HG03442 (cell line): ENCODE results near the gene ZCCHC7.

ENCODE experiments used
- ATAC-seq: cut with Tn5 transposase; IDR thresholded peaks from one replicate; pipeline ENCODE4 v1.9.1; 2021; ENCODE audit warnings: mild to moderate bottlenecking, moderate library complexity; ENCODE audit not compliant: unreplicated experiment

The ZCCHC7 gene

DNA sequence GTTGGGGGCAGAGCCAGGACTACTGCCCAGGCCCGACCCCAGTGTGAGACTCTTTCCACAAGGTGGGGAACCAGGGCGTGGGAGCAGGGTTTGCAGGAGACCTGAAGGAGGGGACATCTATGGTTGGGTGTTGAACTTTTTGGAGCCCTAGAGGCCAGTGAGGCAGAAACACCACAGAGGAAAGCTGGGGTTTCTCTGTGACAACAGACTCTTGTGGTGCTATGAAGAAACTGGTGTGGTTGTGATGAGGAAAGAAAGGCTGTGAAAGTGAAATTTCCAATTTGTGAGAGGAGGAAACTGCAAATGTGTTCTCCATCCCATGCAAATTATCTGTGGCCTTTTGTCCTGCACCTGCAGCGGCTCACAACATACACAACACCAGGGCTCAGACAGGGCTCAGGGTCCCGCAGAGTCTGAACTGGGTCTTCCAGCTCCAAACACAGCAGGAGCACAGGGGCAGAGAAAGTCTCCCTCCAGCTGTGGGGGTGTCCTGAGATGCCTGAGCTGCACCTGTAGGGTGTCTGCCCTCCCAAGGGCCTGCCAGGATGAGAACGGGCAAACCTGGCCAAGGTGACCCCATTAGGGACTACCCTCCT lies 250.7 kb downstream of the ZCCHC7 start:
- ATAC-seq = peak; percentile 67

DNA sequence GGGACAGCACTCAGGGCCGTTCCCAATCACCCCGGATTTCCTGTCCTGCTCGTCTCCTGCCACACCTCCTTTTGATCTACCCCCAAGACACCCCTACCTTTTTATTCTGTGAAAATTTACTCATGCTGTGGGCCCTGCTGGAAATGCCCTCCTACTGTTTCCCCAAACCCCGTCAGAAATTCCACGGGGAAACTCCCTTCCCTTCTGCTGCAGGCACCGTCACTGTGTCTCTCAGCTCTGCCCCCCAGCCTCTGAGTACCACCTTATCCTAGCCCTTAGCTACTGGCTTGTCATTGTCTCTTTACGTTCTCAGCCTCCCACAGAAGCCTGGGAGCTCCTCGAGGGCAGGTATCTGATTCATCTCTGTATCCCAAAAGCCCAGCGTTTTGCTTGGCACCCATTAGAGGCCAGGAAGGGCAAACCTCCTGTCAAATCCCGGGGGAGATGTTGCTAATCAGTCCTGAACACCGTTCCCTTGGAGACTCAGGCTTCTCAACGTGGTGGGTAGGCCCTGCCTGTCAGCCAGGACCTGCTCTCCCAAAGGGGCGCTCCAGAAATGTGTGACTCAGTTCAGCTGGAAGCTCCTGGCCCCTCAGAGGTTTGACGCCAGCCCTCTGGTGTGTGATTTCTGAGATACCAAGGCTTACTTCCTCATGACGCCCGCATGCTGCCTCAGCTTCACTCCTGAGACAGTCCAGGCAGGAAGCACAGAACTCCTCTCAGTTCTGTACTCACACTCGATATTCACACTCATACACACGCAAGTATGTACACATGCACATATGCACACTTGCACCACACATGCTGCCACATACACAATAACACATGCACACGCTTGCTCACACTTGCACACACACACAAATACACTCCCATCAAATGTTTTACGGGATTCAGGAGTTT lies 251.4 kb downstream of the ZCCHC7 start:
- peak; percentile 18 for ATAC-seq

DNA sequence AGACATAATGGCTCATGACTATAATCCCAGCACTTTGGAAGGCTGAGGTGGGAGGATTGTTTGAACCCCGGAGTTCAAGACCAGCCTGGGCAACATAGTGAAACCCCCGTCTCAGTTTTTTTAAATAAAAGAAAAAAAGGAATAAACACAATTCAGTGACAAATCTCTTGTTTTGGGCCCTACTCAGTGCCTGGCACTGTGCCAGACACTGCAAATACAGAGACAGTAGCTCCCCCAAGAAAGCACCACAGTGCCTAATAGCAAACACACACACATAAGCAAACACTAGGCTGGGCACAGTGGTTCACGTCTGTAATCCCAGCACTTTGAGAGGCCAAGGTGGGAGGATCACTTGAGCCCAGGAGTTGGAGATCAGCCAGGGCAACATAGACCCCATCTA lies 252.5 kb downstream of the ZCCHC7 start:
- ATAC-seq = no peak

DNA sequence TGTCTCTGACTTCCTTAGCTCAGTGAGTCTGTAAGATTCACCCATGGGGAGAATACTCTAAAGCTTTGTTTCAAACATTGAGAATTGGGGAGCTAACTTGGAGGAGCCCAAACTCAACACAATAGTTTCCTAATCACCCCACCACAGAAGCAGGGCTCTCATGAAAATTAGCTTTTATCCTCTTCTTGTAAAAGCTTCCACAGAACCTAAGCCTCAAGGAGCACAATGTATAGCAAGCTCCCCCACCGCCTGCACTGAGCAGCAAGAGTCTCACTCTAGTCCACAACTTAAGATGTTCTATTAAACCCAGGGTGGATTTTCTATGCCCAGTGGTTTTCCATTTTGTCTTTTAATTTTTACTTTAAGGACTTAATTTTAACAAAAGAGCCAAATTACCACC lies 253.2 kb downstream of the ZCCHC7 start:
- no peak for ATAC-seq

DNA sequence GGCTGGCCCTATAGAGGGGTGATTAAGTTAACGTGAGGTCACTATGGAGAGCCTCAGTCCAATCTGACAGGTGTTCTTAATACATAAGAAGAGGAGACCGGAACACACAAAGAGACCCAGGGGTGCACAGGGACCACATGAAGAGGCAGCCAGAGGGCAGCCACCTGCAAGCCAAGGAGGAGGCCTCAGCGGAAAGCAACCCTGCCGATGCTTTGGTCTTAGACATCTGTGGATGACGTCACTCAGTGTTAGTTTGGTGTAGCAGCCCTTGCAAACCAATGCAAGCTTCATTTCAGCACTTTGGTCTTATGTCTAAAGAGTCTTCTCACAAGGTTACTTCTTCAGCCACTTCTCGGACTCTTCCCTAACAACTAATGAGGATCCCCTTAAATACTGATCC lies 254.5 kb downstream of the ZCCHC7 start:
- ATAC-seq = peak; percentile 34

DNA sequence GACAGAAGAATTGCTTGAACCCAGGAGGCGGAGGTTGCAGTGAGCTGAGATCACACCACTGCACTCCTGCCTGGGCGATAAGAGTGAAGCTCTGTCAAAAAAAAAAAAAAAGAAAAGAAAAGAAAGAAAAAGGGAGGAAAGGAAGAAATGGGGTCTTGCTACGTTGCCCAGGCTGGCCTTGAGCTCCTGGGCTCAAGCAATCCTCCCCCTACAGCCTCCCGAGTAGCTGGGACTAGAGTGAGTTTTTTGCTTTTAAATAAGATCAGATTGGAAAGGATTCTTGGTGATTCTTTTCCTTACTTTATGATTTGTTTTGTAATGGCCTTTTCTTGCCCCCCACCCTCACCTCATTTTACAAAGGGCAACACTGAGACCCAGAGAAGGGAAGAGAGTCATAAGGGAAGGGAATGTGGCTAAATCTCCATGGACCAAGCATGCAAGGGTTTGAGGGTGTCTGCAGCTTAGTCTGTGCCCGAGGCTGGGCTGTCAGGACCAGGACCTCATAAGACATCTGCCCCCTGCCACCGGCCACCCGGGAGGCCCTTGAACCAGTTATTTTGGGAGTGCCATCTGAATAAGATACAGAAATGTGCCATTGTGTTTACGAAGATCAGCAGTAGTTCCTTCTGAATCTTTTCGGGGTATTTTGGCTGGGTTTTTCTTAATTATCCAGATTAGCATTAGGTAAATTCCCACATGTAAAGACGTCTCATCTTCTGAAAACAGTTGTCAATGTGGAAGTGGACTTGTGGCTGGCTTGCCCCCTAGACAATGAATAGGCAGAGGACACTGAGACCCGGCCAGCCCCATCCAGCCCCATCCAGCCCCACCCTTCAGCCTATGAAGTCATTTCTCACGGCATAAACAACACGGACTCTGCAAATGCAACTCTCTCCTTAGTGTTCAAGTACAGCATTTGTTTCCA lies 257.6 kb downstream of the ZCCHC7 start:
- no peak for ATAC-seq

DNA sequence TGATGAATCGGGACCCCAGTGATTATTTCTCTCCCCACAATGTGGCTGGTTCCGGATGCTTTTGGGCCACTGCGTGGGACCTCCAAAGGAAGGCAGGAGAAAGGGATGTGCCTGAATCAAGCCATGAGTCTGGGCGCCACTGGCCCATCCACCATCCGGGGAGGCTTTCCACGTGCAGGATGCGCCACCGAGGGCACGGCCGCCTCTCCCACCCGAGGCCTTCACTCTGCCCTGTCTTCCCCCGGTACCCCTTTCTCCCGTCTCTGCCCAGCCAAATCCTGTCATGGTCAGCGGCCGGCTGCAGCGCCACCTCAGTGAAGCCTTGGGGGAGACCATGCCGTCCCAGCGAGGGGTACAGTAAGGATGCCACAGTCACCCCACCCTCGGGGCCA lies 258.2 kb downstream of the ZCCHC7 start:
- ATAC-seq = no peak

DNA sequence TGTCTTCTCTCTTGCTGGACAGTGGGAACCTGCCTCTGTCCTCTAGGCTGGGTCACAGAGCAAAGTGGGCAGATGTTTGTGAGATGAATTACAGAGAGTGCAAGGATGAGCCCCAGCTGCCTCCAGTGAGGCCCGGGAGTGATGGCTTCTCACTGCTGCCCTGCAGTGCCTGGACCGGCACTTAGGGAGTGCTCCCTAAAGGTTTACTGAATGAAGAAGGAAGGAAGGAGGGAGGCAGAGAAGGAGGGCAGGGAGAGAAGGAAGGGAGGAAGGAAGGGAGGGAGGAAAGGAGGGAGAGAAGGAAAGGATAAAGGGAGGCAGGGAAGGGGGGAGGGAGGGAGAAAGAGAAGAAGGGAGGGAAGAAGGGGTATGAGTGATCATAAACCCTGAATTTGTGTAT lies 259.5 kb downstream of the ZCCHC7 start:
- no peak for ATAC-seq

DNA sequence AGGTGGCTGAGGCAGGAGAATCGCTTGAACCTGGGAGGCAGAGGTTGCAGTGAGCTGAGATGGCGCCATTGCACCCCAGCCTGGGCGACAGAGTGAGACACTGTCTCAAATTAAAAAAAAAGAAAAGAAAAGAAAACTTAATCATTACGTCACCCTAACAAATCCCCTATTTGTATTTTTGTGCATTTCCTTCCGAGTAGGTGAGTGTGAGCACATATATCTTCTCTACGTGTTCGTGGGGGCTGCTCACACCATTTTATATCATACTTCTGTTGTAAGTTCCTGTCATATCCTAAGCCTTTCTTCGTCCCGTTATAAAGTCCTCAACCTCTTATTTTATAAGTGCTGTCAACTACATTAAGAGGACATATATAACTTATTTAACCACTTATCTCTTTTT lies 260.2 kb downstream of the ZCCHC7 start:
- no peak for ATAC-seq

DNA sequence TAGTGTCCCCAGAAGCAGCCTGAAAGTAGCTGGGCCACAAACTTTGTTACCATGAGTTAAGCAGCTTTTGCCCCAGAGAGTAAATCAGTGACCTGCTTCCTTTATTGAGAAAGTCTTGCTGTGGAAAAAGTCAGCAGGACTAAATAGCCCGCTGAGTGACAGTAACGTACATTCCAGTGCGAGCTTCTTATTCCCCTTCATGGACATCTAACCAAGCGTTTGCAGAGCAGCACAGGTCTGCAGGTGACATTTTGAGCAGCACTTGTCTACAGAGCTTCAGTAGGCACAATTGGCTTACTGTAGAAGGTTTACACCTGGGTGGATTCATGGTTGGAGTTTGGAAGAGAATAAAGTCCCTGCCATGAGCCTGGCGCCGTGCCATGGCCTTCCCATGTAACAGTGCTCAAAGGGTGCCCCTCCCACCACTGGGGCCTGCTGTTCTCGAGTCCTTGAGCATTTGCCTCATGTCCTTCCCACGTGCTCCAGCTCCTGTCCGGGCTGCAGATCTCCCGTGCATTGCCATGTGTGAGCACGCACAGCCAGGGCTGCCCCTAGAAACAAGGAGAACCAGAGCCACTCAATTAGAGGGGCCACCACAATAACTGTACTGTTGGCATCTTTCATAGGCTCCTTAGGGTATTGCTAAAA lies 260.8 kb downstream of the ZCCHC7 start:
- no peak for ATAC-seq

DNA sequence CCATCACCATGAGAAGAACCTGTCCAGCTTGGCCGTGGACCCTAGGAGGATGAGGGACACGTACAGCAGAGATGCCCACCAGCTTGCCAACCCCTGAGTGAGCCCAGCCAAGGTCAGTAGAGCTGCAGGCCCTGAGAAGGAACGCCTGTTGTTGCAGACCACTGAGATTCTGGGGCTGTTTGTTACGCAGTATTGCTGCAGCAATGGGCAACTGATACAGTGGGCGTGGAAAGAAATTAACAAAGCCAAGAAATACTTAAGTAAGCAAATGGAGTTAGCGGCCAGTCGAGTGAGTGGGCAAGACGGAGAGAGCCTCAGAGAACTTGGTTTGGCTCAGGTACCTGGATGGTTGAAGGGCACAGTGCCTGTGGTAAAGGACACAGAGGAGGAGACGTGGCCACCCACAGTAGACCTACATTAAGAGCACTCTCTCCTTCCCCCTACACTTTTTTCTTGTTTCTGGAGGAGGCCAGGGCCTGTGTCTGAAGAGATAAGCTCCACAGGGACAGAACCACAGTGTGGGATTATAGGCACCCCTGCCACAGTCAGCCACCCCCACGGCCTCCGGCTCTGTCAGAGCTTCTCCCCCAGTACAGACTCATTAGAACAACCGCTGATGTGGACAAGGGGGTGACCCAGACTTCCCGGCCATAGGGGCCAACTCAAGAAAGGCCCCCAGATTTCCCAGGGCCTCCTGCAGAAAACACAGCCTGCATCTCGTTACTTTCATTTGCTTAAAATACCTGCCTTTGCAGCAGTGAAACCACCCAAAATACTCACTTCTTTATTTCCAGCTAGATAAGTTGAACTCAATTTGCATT lies 262.0 kb downstream of the ZCCHC7 start:
- ATAC-seq = no peak

DNA sequence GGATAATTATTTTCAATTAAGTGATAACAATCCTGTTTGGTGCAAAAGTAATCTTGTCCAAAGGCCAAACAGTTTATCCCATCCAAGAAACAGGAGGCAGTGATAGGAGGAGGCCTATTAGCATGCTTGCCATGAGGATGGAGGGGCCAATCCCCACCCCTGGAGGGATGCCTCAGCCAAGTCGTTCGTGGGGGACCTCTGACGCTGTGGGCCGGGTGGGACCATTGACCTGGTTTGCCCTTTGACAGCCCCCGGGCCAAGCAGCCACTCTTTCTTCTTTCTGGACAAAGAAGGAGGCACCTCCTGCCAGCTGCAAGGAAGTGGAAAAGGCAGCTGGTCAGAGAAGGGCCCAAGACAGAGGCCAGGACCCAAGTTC lies 262.6 kb downstream of the ZCCHC7 start:
- ATAC-seq = no peak

DNA sequence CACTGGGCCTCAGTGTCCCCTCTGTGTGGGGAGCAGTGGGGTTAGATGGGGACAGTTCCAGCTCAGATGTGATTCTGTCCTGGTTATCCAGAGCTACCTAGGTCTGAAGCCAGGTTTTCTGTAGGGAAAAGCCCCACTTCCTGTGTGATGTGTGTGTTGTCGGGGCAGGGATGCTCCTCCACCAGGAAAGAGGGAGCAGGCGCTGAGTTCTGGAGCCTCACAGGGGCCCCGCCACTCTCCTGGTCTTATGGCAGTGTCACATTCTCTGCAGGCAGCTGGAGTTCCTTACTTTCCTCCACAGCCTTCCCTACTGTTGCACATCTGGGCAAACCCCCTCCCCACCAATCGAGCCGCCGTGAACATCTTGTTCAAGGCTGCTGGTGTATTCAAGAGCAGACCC lies 263.0 kb downstream of the ZCCHC7 start:
- no peak for ATAC-seq

DNA sequence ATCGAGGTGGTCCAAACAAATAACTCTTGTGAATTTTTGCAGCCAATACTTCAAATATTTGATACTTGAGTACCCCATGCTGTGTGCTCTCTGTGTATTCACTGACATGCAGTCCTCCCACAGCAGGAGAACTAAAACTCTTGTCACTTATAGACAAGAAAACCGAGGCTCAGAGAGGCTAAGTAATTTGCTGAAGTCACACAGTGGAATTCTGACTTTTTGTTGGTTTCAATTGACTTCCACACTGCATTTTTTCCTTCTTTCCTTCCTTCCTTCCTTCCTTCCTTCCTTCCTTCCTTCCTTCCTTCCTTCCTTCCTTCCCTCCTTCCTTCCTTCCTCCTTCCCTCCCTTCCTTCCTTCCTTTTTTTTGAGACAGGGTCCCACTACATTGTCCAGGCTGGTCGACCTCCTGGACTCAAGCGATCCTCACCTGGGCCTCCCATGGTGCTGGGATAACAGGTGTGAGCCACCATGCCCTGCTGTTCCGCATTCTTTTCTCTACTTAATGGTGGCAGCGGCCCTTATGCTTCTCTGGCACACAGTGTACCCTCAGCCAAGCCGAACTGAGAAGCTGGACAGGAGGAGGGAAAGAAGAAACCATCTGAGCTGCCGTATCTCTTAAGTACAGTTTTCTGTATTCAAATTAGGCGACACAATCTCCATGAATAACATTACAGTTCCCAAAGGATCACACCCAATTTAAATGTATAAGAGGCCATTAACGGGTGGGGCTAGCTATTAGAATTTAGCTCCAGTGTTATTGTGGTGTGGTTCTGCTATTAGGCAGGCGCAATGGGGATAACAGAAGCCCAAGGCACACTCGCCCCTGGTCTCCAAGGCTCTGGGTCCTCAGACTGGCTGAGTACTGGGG lies 263.7 kb downstream of the ZCCHC7 start:
- no peak for ATAC-seq

DNA sequence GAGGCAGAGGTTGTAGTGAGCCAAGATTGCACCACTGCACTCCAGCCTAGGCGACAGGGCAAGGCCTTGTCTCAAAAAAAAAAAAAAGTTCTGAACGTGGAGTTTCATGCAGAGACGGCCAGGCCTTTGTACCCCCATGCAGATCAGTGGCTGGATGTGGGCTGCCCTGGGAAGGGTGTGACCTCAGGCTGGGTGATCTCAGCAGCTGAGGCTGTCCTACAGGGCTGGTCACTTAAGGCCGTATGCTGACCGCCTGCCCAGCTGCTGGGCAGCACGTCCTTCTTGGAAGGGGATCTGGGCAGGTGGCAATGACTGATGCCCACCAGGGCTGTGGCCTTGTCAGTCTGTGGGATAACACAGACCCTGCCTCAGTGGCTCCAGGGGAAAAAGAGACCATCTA lies 264.9 kb downstream of the ZCCHC7 start:
- no peak for ATAC-seq

DNA sequence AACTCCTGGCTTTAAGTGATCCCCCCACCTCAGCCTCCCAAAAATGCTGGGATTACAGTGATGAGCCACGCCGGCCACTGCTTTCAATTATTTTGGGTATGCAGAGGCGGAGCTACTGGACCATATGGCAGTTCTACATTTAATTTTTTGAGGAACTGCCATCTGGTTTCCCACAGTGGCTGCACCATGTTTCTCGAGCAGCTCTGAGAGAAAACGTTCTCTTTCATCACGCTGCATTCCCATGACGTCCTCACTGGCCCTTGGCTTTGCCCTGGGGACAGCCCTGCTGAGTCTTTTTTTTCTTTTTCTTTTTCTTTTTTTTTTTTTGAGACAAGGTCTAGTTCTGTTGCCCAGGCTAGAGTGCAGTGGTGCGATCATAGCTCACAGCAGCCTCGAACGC lies 266.6 kb downstream of the ZCCHC7 start:
- no peak for ATAC-seq

DNA sequence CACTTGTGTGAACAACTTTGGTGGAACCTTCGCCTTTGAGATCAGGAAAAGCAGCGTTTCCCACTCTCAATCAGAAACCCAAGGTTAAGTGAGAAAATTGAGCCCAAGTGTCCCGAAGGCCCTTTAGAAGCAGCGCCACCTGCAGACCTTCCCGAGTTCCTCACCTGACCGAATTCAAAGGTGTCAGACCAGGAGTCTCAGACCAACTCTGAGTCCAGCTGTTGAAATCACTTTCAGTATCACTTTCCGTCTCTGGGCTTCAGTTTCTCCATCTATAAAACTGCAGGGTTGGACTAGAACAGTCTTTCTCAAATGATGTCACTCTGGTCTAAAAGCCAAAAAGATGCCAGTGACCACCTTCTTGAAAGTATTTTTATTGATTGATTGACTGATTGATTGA lies 270.4 kb downstream of the ZCCHC7 start:
- ATAC-seq = peak; percentile 90

DNA sequence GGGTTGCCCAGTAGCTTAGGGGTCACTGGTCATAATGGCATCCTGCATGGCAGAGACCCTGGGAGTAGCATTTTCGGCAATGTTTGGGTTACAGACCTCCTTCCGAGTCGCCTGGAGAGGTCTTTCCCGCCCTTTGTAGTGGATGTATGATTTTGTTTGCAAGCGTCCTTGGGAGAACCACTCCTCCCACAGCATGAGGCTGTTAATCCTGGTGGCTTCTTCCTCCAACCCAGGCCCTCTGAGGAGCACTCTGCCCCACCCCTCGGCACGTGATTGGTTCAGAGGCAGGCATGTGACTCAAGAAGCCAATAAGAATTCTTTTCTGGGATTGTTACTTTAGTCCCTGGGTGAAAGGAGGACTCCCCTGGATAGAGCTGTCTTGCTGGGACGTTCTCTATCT lies 271.9 kb downstream of the ZCCHC7 start:
- no peak for ATAC-seq

DNA sequence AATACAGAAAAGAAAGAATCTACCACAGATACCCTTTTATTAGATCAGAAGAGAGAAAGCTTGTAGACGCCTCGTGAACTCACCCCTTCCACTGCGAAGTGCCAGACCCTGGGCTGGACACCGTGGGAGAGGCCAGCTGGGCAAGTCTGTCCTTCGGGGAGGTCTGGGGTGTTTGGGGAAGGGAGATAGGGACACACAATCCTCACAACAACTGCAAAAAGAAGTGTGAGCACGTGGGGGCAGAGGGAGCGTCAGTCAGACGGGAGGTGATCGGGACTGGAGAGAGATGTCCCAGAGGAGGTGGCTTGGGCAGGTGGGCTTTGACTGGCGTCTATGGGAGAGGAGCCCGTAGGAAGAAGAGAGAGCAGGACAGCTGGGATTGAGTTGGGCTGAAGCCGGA lies 274.9 kb downstream of the ZCCHC7 start:
- no peak for ATAC-seq
